ENCODE measurements around the gene OPCML. TPM values are rescaled to one million over a fixed set of nuclear protein-coding genes. Genes with fewer than 3 reads are reported as not detected.

Gene OPCML
- polyA plus RNA-seq, 3 donors: not detected

GRCh38 chr11:132523929-132524328 is 1008.4 kb downstream of the OPCML start:
- no peak overlapping the region for H3K4me3 ChIP-seq (replicated peaks in 1 of 3; ENCODE audit: low read depth in 2 of 3, low read length in 3 of 3)
- no peaks in the 10 kb centered on the region for H3K36me3 Mint-ChIP-seq
- H3K4me3 Mint-ChIP-seq: no peak overlapping the region
- no peak overlapping the region for H3K27ac ChIP-seq (ENCODE audit: low read depth in 1 of 2, low read length in 2 of 2)
- no peak for TF ChIP-seq CTCF (IDR thresholded peaks at IDR 0.05)
- H3K4me1 ChIP-seq (ENCODE audit: control insufficient read depth in 1 of 2, insufficient read depth in 2 of 2, low read length in 2 of 2): no peaks in the 10 kb centered on the region
- no peak overlapping the region for H2AFZ ChIP-seq (ENCODE audit: insufficient read depth, low read depth, low read length, poor library complexity, severe bottlenecking)
- H3K27me3 Mint-ChIP-seq (ENCODE audit: low read depth in 3 of 3): no peaks in the 10 kb centered on the region
- no peaks in the 10 kb centered on the region for H3K4me1 Mint-ChIP-seq
- no peak for DNase-seq
- 82% methylated on average over 4 of the region's 4 CpGs for WGBS (ENCODE audit: insufficient coverage)
- H4K20me1 ChIP-seq (ENCODE audit: insufficient read depth, low read length): no peaks in the 10 kb centered on the region
- no peaks in the 10 kb centered on the region for H3K36me3 ChIP-seq (replicated peaks in 1 of 2; ENCODE audit: control insufficient read depth in 1 of 2, insufficient read depth in 2 of 2, low read length in 2 of 2)
- no peaks in the 10 kb centered on the region for H3K79me2 ChIP-seq (ENCODE audit: insufficient read depth, low read length)
- peaks cover 0 to 8% (median 2%) of the 10 kb centered on the region in 7 donors for H3K9me3 Mint-ChIP-seq
- intact Hi-C loops (cut with micrococcal nuclease): no loop called here
- H3K4me2 ChIP-seq (replicated peaks; ENCODE audit: extremely low read depth, low read length, poor library complexity, severe bottlenecking): no peak overlapping the region
- H3K9me3 ChIP-seq (replicated peaks in 1 of 2; ENCODE audit: control insufficient read depth in 1 of 2, insufficient read depth in 1 of 2, low read length in 2 of 2): no peaks in the 10 kb centered on the region
- no peaks in the 10 kb centered on the region for H3K27me3 ChIP-seq (ENCODE audit: control insufficient read depth in 2 of 2, insufficient read depth in 2 of 2, low read length in 2 of 2)
- no peak overlapping the region for H3K27ac Mint-ChIP-seq
- H3K9ac ChIP-seq (ENCODE audit: insufficient read depth, low read length, poor library complexity, severe bottlenecking): no peak overlapping the region

GRCh38 chr11:132520199-132520598 is 1012.1 kb downstream of the OPCML start:
- H4K20me1 ChIP-seq (ENCODE audit: insufficient read depth, low read length): no peaks in the 10 kb centered on the region
- H3K27me3 ChIP-seq (ENCODE audit: control insufficient read depth in 2 of 2, insufficient read depth in 2 of 2, low read length in 2 of 2): no peaks in the 10 kb centered on the region
- H3K4me3 ChIP-seq (replicated peaks in 1 of 3; ENCODE audit: low read depth in 2 of 3, low read length in 3 of 3): no peak overlapping the region
- Mint-ChIP-seq H3K27me3 (ENCODE audit: low read depth in 3 of 3) (no peaks in the 10 kb centered on the region), H3K9me3 (peaks cover 0 to 8% (median 3%) of the 10 kb centered on the region in 7 donors), H3K36me3 (no peaks in the 10 kb centered on the region), H3K4me1 (no peaks in the 10 kb centered on the region), H3K27ac (no peak overlapping the region), H3K4me3 (no peak overlapping the region)
- H3K27ac ChIP-seq (ENCODE audit: low read depth in 1 of 2, low read length in 2 of 2): no peak overlapping the region
- H3K9ac ChIP-seq (ENCODE audit: insufficient read depth, low read length, poor library complexity, severe bottlenecking): no peak overlapping the region
- TF ChIP-seq CTCF (IDR thresholded peaks at IDR 0.05): no peak
- H3K9me3 ChIP-seq (replicated peaks in 1 of 2; ENCODE audit: control insufficient read depth in 1 of 2, insufficient read depth in 1 of 2, low read length in 2 of 2): no peaks in the 10 kb centered on the region
- no peaks in the 10 kb centered on the region for H3K36me3 ChIP-seq (replicated peaks in 1 of 2; ENCODE audit: control insufficient read depth in 1 of 2, insufficient read depth in 2 of 2, low read length in 2 of 2)
- no peaks in the 10 kb centered on the region for H3K79me2 ChIP-seq (ENCODE audit: insufficient read depth, low read length)
- no peak overlapping the region for H2AFZ ChIP-seq (ENCODE audit: insufficient read depth, low read depth, low read length, poor library complexity, severe bottlenecking)
- DNase-seq: no peak
- intact Hi-C loops (cut with micrococcal nuclease): no loop called here
- no peak overlapping the region for H3K4me2 ChIP-seq (replicated peaks; ENCODE audit: extremely low read depth, low read length, poor library complexity, severe bottlenecking)
- no peaks in the 10 kb centered on the region for H3K4me1 ChIP-seq (ENCODE audit: control insufficient read depth in 1 of 2, insufficient read depth in 2 of 2, low read length in 2 of 2)
- WGBS (ENCODE audit: insufficient coverage): no CpG with 5 or more reads among the region's 1 CpG
